Activated T-cell treated with anti-CD3 and anti-CD28 coated beads, Interleukin-2, amount 50 U/mL, for 48 hours (primary cell): Measurements from ENCODE around the gene AHNAK2.
"Not testable (repeated sequence)": the region's sequence is repeated elsewhere in the genome, so short reads cannot be mapped to it uniquely, and the experiment has no call there.

Experiments used
- DNase-seq, 2 experiments: peaks; one replicate each; pipeline ENCODE4 v3.0.0-alpha.2; 2020

AHNAK2 gene

DNA sequence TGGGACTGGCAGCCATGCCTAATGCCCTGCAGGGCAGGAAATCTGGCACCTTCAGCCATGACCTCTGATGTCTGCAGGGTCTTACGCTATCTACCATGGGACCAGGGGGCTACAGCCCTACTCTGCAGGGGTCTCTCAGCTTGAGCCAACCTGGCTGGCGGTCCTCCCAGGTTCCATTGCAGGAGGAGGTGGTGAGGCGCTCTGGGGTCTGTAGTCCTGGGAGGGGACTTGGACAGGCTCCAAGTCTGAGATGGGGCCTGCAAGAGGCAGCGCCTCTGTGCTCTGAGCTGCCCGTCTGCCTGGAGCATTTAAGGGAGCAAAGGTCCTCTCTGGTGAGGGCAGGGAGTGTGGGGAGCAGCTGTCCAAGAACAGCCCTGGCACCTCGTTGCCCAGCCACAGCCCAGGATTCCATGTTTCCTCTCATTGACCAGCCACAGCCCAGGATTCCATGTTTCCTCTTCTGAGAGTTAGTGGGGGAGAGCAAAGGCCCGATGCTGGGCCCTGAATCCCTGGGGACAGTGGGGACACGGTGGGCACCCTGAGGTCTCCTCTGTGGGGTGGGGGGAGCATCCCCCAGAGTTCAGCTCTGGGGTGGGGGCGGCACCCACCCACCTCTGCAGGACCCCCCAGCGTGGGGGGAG, 52.8 kb downstream of the AHNAK2 start:
- DNase-seq: no peak

DNA sequence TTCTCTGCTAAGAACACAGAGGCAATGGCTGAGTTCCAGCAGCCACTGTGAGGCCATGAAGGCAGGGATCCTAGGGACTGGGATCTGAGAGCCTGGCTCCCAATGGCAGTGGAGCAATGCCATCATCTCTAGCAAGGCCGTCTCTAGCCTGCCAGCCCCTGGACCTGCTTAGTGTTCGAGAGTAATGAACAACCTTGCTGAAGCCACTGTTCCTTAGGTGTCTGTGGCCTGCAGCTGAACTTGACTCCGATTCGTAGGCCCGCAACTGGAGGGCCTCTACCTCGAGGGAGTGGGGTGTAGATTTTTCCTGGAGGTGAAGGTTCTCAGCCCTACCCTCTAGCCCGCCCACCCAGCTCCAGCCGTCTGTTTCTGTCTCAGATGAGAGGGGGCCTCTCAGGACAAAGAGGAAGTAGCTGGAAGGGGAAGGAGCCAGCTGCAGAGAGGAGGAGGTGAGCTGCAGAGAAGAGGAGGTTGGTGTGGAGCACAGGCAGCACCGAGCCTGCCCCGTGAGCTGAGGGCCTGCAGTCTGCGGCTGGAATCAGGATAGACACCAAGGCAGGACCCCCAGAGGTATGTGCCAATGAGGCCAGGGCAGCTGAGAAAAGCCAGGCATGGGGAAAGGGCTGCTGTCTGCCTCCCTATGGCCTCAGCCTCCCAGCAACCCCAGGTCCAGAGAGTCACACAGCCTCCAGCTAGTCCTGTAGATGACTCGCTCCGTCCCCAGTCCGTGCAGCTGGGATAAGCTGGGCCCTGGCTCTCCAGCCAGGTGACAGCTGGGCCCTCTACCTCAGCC, 53.6 kb downstream of the AHNAK2 start, which contains the start of gene PLD4:
Gene PLD4 (plus strand): TSS at position 459 of the 793 bp plus-strand sequence. CDS start 2,262 bp downstream, outside the sequence.
- no peak for DNase-seq

DNA sequence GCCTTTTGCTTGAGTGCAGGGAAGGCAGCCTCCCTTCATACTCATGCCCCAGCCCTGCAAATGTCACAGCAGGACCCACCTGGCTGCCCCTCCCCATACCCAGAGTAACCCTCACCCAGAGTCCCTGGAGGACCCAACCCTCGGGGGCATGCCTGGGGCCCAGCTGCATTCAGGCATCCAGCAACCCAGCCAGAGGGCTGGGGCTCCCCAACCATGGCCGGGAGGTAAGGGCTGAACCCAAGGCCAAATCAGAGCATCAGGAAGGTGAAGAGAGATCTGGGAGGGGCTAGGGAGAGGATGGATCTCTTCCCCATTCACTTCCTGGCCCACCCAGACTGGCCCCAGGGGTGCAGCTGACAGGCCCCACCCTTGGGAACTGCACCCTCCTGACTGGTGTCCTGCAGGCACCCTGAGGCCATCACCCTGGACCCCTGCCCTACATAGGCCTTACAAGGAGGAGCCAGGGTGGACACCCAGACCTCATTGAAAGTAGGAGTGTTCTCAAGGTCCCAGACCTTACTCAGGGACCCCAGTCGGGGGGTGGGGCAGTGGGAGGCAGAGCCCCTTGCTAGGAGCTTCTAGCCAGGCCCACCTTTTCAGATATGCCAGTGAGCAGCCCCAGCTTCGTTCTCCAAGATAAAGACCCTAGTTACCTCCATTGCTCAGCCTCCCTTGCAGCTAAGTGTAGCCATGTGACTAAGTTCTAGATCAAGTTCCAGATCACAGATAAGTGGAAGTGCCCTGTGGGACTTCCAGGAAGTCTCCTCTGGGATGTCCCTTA, 54.3 kb downstream of the AHNAK2 start:
- no peak for DNase-seq

DNA sequence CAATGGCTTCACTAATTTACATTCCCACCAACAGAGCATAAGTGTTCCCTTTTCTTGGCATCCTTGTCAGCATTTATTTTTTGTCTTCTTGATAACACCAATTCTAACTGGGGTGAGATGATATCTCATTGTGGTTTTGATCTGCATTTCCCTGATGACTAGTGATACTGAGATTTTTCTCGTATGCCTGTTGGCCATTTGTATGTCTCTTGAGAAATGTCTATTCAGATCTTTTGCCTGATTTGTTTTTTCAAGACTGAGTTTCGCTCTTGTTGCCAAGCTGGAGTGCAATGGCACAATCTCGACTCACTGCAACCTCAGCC, 58.2 kb downstream of the AHNAK2 start:
- DNase-seq: no peak

DNA sequence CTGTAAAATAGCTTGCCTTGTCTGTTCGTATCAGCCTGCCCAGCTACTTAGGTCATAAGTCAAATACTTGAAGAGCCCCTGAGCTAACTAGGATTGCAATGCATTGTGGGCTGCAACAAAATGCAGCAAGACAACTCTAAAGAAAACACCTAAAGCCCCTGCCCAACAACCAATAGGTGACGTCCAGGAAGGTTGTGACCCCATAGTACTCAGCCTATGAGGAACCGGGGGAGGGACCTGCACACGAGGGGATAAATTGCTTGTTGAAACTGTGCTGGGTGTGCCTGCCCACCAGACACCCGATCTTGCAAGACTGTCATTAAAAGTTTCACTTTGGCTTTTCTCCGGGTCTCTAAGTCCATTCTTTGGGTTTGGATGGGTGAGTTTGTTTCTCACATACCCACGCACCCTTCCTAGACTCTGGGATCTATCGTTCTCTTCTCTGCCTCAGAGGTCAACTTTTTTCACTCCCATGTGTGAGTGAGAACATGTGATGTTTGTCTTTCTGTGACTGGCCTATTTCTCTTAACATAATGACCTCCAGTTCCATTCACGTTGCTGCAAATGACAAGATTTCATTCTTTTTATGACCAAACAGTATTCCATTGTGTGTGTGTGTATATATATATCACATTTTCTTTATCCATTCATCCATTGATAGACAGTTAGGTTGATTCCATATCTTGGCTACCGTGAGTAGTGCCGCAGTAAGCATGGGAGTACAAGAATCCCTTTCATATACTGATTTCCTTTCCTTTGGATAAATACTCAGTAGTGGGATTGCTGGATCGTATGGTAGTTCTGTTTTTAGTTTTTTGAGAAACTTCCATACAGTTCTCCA, 58.8 kb downstream of the AHNAK2 start:
- not testable (repeated sequence) for DNase-seq

DNA sequence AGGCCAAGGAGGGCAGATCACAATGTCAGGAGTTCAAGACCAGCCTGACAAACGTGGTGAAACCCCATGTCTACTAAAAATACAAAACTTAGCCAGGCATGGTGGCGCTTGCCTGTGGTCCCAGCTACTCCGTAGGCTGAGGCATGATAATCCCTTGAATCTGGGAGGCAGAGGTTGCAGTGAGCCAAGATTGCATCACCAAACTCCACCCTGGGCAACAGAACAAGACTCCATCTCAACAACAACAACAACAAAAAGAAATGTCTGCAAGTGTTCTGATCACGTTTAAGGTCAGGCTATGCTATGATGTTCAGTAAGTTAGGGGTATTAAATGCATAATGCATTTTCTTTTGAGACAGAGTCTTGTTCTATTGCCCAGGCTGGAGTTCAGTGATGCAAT, 60.2 kb downstream of the AHNAK2 start:
- DNase-seq: no peak

DNA sequence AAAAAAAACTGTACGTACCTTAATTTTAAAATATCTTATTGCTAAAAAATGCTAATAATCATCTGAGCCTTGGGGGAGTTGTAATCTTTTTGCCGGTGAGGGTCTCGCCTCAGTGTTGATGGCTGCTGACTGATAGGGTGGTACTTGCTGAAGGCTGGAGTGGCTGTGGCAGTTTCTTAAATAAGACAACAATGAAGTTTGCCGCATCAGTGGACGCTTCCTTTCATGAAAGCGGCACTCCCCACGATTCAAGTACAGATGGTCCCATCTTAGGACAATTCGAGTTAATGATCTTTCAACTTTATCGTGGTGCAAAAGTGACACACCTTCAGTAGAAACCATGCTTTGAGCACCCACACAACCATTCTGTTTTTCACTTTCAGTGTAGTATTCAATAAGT, 61.1 kb downstream of the AHNAK2 start:
- no peak for DNase-seq

DNA sequence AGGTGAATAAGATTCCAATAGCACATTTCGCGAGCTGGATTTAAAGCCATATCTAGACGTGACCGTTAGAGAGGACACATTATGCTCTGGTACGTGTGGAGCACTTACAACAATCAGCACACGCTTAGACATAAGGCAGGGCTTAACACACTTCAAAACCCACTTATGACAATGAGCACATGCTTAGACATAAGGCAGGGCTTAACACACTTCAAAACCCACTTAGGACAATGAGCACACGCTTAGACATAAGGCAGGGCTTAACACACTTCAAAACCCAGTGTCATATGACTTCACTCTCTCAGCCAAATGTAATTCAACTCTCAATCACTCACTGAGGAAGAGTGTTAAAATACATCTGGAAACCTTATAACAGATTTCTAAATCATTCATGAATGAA, 64.7 kb downstream of the AHNAK2 start:
- no peak for DNase-seq

DNA sequence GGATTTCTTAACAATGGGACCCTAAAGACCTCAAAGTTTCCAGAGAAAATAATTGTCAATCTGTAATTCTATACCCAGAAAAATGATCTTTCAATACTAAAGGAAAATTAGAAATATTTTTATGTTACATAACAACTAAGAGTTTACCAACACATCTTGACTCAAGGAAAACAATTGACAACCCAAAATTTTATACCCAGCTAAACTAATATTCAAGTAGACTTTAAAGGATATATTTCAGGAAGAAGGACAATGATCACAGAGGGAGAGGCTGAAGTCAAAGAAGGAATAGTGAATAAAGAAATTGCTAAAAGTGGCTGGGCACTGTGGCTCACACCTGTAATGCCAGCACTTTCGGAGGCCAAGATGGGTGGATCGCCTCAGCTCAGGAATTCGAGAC, 66.1 kb downstream of the AHNAK2 start:
- no peak for DNase-seq

DNA sequence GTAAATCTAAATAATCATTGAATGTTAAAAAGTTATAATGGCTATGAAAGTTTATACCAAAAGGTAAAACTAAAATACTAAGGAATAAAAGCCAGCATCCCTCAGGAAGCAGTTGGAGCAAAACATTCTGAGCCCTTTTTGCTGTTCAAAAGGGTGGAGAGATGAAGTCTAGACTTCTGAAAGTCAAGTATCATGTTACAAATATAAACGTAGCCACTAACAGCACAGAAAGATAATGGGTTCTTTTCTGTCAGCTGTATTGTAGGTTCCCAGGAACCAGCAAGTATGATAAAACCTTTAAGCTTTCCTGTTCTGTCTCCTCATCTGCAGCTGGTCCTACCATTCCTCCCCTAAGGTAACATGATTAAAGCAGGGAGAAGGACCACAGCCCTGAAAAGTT, 69.9 kb downstream of the AHNAK2 start:
- DNase-seq: no peak

DNA sequence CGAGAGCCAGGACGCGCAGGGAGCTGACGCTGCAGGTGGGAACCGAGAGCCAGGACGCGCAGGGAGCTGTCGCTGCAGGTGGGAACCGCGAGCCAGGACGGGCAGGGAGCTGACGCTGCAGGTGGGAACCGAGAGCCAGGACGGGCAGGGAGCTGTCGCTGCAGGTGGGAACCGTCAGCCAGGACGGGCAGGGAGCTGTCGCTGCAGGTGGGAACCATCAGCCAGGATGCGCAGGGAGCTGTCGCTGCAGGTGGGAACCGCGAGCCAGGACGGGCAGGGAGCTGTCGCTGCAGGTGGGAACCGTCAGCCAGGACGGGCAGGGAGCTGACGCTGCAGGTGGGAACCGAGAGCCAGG, 72.6 kb downstream of the AHNAK2 start:
- not testable (repeated sequence) for DNase-seq

DNA sequence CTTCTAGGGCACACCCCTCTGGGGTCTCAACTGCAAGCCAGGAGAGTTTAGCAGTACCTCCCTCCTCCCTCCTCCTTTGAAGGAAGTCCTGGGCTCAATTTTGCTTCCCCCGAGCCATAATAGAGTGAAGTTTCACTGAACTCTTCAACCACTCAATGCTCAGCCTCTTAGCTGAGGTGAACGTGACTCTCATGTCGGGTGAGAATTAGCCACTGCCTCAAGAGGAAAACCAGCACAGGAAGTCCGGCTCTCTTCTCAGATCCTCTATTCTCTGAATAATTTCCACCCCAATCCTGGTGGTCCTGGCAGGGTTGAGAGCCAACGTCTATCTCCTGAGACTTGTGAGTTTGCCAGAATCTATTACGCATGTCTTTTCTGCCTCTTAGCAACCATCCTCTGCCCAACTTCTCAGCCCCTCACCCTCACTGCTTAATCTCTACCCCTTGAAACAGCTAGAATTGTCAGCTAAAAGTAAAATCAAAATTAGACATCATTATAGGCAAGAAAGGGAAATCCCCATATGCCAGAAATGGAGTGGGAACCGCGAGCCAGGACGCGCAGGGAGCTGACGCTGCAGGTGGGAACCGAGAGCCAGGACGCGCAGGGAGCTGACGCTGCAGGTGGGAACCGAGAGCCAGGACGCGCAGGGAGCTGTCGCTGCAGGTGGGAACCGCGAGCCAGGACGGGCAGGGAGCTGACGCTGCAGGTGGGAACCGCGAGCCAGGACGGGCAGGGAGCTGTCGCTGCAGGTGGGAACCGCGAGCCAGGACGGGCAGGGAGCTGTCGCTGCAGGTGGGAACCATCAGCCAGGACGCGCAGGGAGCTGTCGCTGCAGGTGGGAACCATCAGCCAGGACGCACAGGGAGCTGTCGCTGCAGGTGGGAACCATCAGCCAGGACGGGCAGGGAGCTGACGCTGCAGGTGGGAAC, 73.3 kb downstream of the AHNAK2 start:
- DNase-seq: not testable (repeated sequence)

DNA sequence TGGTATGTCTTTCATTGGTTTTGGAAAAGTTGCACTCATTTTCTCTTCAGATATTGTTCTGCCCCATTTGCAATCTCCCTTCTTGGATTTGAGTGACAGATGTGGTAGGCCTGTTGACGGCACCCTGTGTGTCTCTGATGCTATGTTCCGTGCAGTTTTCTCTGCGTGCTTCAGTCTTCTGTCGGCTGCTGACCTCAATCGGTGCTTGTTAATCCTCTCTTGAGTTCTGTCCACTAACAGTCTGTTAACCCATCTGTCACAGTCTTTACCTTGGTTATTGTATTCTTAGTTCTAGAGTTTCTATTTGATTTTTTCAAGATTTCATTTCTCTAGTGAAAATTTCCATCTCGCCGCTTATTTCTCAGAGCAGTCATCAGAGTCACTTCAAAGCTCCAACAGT, 74.2 kb downstream of the AHNAK2 start:
- DNase-seq: no peak

DNA sequence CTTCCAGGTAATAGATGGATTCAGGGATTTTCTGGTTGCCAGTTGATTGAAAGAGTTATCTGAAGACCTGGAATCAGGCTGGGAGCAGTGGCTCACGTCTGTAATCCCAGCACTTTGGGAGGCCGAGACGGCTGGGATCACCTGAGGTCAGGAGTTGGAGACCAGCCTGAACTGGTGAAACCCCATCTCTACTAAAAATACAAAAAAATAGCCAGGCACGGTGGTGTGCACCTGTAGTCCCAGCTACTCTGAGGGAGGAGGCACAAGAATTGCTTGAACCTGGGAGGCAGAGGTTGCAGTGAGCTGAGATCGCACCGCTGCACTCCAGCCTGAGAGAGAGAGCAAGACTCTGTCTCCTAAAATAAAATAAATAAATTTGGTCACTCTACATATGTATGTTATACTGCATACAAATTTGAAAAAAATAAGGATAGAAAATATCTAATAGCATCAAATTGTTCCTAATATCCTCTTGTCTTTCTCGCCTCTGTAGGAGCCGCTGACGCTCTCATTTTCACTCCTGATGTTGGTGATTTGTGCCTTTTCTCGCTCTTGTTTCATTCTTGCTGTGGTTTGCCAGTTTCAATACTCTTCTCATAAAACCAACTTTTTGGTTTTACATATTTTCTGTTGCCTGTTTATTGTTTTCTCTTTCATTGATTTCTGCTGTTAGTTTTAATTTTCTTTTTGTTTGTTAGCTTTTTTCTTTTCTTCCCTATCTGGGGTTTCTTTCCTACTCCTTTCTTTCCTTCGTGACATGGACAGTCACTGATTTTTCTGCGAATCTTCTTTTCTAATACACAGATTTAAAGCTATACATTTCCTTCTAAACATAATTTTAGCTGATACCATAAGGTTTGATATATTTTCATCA, 77.3 kb downstream of the AHNAK2 start:
- DNase-seq: no peak

DNA sequence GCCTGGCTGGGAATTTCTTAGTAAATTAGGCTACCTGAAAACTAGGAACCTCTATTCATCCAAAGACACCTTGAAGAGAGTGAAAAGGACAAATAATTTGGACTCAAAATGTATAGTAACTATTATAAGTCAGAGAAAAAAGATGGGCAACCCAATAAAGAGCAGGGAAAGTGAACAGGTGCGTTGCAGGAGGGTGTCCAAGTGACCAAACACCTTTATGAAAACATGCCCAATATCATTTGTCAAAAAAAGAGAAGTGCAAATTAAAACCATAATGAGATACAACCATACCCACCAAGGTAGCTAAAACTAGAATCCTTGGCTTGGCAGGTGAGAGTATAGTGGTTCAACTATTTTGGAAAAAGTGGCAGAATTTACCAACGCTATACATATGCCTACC, 78.4 kb downstream of the AHNAK2 start:
- DNase-seq: no peak

DNA sequence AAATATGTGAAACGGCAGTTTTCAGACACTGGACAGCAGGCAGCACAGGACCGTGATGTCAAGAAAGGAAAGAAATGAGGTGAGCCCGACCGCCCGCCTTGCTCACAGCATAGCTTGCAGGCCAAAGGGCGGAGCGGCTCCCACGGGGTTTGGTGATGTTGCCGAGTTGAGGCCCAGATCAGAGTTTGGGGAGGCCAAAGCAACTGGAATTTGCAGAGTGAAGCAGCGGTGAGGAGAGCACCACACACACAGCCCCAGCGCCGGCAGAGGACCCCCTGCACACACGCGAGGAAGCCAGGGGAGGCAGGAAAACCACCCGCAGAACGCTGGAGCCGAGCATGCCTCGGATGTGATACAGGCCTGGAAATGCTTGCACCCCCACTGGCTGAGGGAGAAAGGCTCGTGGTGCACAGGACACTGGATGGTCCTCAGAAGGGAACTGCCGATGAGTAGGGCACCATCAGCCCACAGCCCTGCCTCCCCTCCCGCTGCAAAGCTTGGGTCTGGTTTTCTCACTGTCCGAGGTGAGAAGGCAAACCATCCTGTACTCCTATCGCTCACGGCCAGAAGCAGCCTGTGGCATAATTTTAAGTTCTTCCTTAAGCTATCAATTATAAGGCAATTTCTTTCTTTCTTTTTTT, 79.2 kb downstream of the AHNAK2 start:
- no peak for DNase-seq

DNA sequence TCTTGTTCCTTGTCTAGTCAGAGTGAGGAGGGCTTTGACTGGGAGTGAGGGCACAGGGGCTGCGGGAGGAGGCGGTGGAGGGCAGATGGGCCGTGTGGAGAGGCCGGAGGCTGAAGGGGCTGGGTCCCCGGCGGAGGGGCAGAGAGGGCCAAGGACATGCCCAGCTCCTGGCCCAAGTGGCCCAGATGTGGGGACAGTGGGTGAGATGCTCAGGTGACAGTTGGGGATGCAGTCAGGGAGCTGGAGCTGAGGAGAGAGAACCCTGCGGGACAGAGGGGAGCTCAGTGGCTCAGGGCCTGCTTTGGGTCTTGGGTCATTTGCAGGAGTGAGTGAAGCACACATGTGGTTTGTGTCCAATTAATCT, 80.0 kb downstream of the AHNAK2 start:
- no peak for DNase-seq

DNA sequence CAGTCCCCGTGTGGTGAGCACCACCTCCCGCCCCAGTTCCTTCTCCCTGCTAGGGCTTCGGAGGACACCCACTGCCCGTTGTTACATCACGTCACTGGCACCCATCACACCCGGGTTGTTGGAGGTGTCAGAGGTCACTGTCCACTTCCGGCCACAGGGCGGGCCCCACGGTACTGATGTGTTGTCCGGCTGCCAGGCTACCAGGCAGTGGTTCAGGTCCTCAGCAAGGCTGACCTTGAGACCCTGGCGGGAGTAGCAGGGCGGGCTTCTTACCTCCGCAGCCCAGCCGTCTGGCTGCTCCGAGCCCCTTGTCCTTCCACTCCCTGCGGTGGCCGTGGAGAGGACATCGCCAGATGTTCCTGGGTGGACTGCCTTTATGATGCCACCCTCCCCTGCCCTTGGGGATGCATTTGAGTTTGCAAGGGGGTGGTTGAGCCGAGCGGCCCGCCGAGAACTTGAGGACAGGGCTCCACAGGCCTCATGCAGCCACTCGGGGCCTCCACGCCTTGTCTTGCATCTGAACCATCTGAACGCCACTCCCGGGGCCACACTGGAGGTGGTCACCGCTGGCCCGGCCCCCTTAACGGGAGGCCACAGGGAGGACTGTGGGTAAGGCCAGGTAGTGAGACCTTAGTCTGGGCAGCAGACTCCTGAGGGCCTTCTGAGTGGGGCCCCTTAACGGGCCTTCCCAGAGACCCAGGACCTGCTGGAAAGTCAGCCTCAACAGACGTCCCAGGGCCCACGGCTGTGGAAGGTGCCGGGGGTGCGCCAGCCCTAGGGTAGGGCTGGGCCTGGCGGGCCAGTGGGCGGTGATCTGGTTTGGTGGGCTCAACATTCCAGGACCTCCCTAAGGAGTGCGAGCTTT, 80.6 kb downstream of the AHNAK2 start:
- no peak for DNase-seq
